Activated T-helper 1 cell treated with anti-CD3 and anti-CD28 coated beads, Interleukin-12 subunit alpha, Interleukin-12 subunit beta, Interleukin-2, Interleukin-4 antibody, amounts not matched to agents 30 ng/mL and 10 ng/mL and 1 ng/mL, durations not matched to agents 14 hours and 24 hours and 36 hours (primary cell): ENCODE measurements around the gene BTRC. TPM values are rescaled to one million over a fixed set of nuclear protein-coding genes. Genes with fewer than 3 reads are reported as not detected.
"Not testable (repeated sequence)": the region's sequence is repeated elsewhere in the genome, so short reads cannot be mapped to it uniquely, and the experiment has no call there.

Source experiments
- DNase-seq: peaks from one replicate; pipeline ENCODE4 v3.0.0; 2021; ENCODE audit warnings: low spot score
- H3K27ac Mint-ChIP-seq: one replicate; pipeline ENCODE4 v1.8.0; 2021; ENCODE audit warnings: mild to moderate bottlenecking, mixed read lengths
- H3K27me3 Mint-ChIP-seq: one replicate; pipeline ENCODE4 v1.8.0; 2022; ENCODE audit warnings: mild to moderate bottlenecking, moderate library complexity, mixed read lengths; ENCODE audit not compliant: insufficient read depth
- H3K36me3 Mint-ChIP-seq: one replicate; pipeline ENCODE4 v1.8.0; 2021; ENCODE audit warnings: low read depth, mixed read lengths
- H3K4me1 Mint-ChIP-seq: one replicate; pipeline ENCODE4 v1.8.0; 2021; ENCODE audit warnings: low read depth, mixed read lengths
- H3K4me3 Mint-ChIP-seq: one replicate; pipeline ENCODE4 v1.8.0; 2021; ENCODE audit warnings: mild to moderate bottlenecking, moderate library complexity, mixed read lengths
- H3K9me3 Mint-ChIP-seq: one replicate; pipeline ENCODE4 v1.8.0; 2021; ENCODE audit warnings: mixed read lengths
- intact Hi-C: fragments of 100-400 bp; cut with micrococcal nuclease; formaldehyde crosslinking; loops from one replicate; pipeline ENCODE4 v1.15.1; 2024
- total RNA-seq: library from RNA; stranded (reverse); gene quantifications from 2 replicates; pipeline ENCODE4 v1.2.3, GENCODE V29; 2022

Gene BTRC
- total RNA-seq, 1 donor from 2014 or later = 22.2 TPM

- Mint-ChIP-seq H3K4me3 (no peak overlapping the region), H3K36me3 (peaks cover 6% of the 10 kb centered on the region), H3K9me3 (no peaks in the 10 kb centered on the region), H3K27me3 (no peaks in the 10 kb centered on the region), H3K4me1 (peaks cover 9% of the 10 kb centered on the region), H3K27ac (no peak overlapping the region)
- no peak for DNase-seq
- intact Hi-C loops = loop anchor here (1.0 to 10.0 kb wide), 4 partner anchors 13 to 325 kb away; no protein-coding TSS in a partner anchor
Measured at GRCh38 chr10:101379663-101380352, 25.8 kb downstream of the BTRC start.

- H3K27ac Mint-ChIP-seq = peak overlapping the region; percentile 84
- no peaks in the 10 kb centered on the region for H3K9me3 Mint-ChIP-seq
- peaks cover 9% of the 10 kb centered on the region for H3K4me1 Mint-ChIP-seq
- no peak overlapping the region for H3K4me3 Mint-ChIP-seq
- intact Hi-C loops = loop anchor here (1.0 to 10.0 kb wide), 4 partner anchors 13 to 324 kb away; no protein-coding TSS in a partner anchor
- H3K36me3 Mint-ChIP-seq = peaks cover 5% of the 10 kb centered on the region
- no peaks in the 10 kb centered on the region for H3K27me3 Mint-ChIP-seq
- DNase-seq = no peak
Measured at GRCh38 chr10:101380353-101381017, 26.5 kb downstream of the BTRC start.

- no peaks in the 10 kb centered on the region for H3K27me3 Mint-ChIP-seq
- no peak overlapping the region for H3K4me3 Mint-ChIP-seq
- no peaks in the 10 kb centered on the region for H3K9me3 Mint-ChIP-seq
- no peaks in the 10 kb centered on the region for H3K4me1 Mint-ChIP-seq
- no peak overlapping the region for H3K27ac Mint-ChIP-seq
- H3K36me3 Mint-ChIP-seq = peaks cover 1% of the 10 kb centered on the region
- no peak for DNase-seq
- intact Hi-C loops = loop anchor here (10.0 kb wide), 1 partner anchor 319 kb away; no protein-coding TSS in a partner anchor
Measured at GRCh38 chr10:101385866-101386658, 32.1 kb downstream of the BTRC start.

GRCh38 chr10:101386659-101387259 lies 32.8 kb downstream of the BTRC start:
- H3K4me1 Mint-ChIP-seq = no peaks in the 10 kb centered on the region
- no peaks in the 10 kb centered on the region for H3K27me3 Mint-ChIP-seq
- no peaks in the 10 kb centered on the region for H3K9me3 Mint-ChIP-seq
- no peak for DNase-seq
- peaks cover 1% of the 10 kb centered on the region for H3K36me3 Mint-ChIP-seq
- intact Hi-C loops = loop anchor here (10.0 kb wide), 1 partner anchor 318 kb away; no protein-coding TSS in a partner anchor
- no peak overlapping the region for H3K4me3 Mint-ChIP-seq
- H3K27ac Mint-ChIP-seq = no peak overlapping the region

GRCh38 chr10:101388676-101389276 lies 34.8 kb downstream of the BTRC start:
- no peak overlapping the region for H3K4me3 Mint-ChIP-seq
- no peak overlapping the region for H3K27ac Mint-ChIP-seq
- no peak for DNase-seq
- H3K9me3 Mint-ChIP-seq = no peaks in the 10 kb centered on the region
- H3K36me3 Mint-ChIP-seq = no peaks in the 10 kb centered on the region
- H3K27me3 Mint-ChIP-seq = no peaks in the 10 kb centered on the region
- intact Hi-C loops = loop anchor here (10.0 kb wide), 1 partner anchor 316 kb away; no protein-coding TSS in a partner anchor
- H3K4me1 Mint-ChIP-seq = no peaks in the 10 kb centered on the region

GRCh38 chr10:101389532-101389931 lies 35.6 kb downstream of the BTRC start:
- not testable (repeated sequence) for H3K36me3 Mint-ChIP-seq, H3K27me3 Mint-ChIP-seq, H3K9me3 Mint-ChIP-seq, H3K27ac Mint-ChIP-seq, DNase-seq, H3K4me1 Mint-ChIP-seq, H3K4me3 Mint-ChIP-seq
- intact Hi-C loops = loop anchor here (10.0 kb wide), 1 partner anchor 315 kb away; no protein-coding TSS in a partner anchor

- Mint-ChIP-seq H3K4me1 (no peaks in the 10 kb centered on the region), H3K9me3 (no peaks in the 10 kb centered on the region), H3K4me3 (no peak overlapping the region), H3K27me3 (no peaks in the 10 kb centered on the region), H3K27ac (no peak overlapping the region), H3K36me3 (no peaks in the 10 kb centered on the region)
- intact Hi-C loops = loop anchor here (10.0 kb wide), 1 partner anchor 315 kb away; no protein-coding TSS in a partner anchor
- no peak for DNase-seq
Measured at GRCh38 chr10:101389986-101390531, 36.1 kb downstream of the BTRC start.

GRCh38 chr10:101393378-101393777 lies 39.4 kb downstream of the BTRC start:
- Mint-ChIP-seq H3K27ac (no peak overlapping the region), H3K9me3 (no peaks in the 10 kb centered on the region), H3K4me1 (peaks cover 8% of the 10 kb centered on the region), H3K4me3 (no peak overlapping the region), H3K36me3 (no peaks in the 10 kb centered on the region), H3K27me3 (no peaks in the 10 kb centered on the region)
- intact Hi-C loops = no loop called here
- no peak for DNase-seq

GRCh38 chr10:101394524-101395133 lies 40.7 kb downstream of the BTRC start:
- Mint-ChIP-seq H3K27me3 (no peaks in the 10 kb centered on the region), H3K9me3 (no peaks in the 10 kb centered on the region), H3K27ac (no peak overlapping the region), H3K36me3 (no peaks in the 10 kb centered on the region), H3K4me3 (no peak overlapping the region), H3K4me1 (peaks cover 8% of the 10 kb centered on the region)
- DNase-seq = no peak
- intact Hi-C loops = loop anchor here (2.0 kb wide), 1 partner anchor 14 kb away; no protein-coding TSS in a partner anchor

GRCh38 chr10:101397140-101397539 lies 43.2 kb downstream of the BTRC start:
- Mint-ChIP-seq H3K9me3 (no peaks in the 10 kb centered on the region), H3K4me1 (peaks cover 8% of the 10 kb centered on the region), H3K27ac (no peak overlapping the region), H3K36me3 (no peaks in the 10 kb centered on the region), H3K4me3 (no peak overlapping the region), H3K27me3 (no peaks in the 10 kb centered on the region)
- intact Hi-C loops = loop anchor here (1.0 kb wide), 1 partner anchor 43 kb away; the partner anchor contains the start of gene BTRC
- DNase-seq = peak; percentile 14

- no peaks in the 10 kb centered on the region for H3K9me3 Mint-ChIP-seq
- peaks cover 8% of the 10 kb centered on the region for H3K4me1 Mint-ChIP-seq
- intact Hi-C loops = no loop called here
- H3K36me3 Mint-ChIP-seq = no peaks in the 10 kb centered on the region
- DNase-seq = no peak
- H3K27me3 Mint-ChIP-seq = no peaks in the 10 kb centered on the region
- no peak overlapping the region for H3K4me3 Mint-ChIP-seq
- H3K27ac Mint-ChIP-seq = peak overlapping the region; percentile 61
Measured at GRCh38 chr10:101400585-101400984, 46.6 kb downstream of the BTRC start.
